Liver (tissue), 9 donors: Measurements from ENCODE around the gene P2RY6. TPM values are rescaled to one million over a fixed set of nuclear protein-coding genes. Genes with fewer than 3 reads are reported as not detected.

Experiments
- DNase-seq: peaks from one replicate; pipeline ENCODE4 v3.0.0-alpha.2; 2017; ENCODE audit warnings: low spot score
- H3K27ac ChIP-seq, 2 donors: one replicate each; pipeline ENCODE4 v1.7.0; 2013; ENCODE audit warnings: inconsistent platforms in 2 of 2, low read length in 2 of 2, control low read depth in 1 of 2, low read depth in 1 of 2, mild to moderate bottlenecking in 1 of 2
- H3K27me3 ChIP-seq, 4 donors: one replicate each; pipeline versions ENCODE4 v1.6.1 to v1.7.0; 2013; ENCODE audit warnings: low read length in 3 of 4, inconsistent platforms in 1 of 4, mild to moderate bottlenecking in 1 of 4, moderate library complexity in 1 of 4; ENCODE audit not compliant: control insufficient read depth in 4 of 4, insufficient read depth in 4 of 4
- H3K36me3 ChIP-seq, 4 donors: one replicate each; pipeline versions ENCODE4 v1.6.1 to v1.7.0; 2013; ENCODE audit warnings: low read length in 3 of 4, mild to moderate bottlenecking in 3 of 4, low read depth in 1 of 4, moderate library complexity in 1 of 4; ENCODE audit not compliant: control insufficient read depth in 4 of 4, insufficient read depth in 3 of 4
- H3K4me1 ChIP-seq, 4 donors: one replicate each; pipeline versions ENCODE4 v1.6.1 to v1.7.0; 2013; ENCODE audit warnings: low read length in 3 of 4, mild to moderate bottlenecking in 3 of 4, moderate library complexity in 1 of 4; ENCODE audit not compliant: control insufficient read depth in 4 of 4, insufficient read depth in 4 of 4
- H3K4me3 ChIP-seq, 3 donors: one replicate each; pipeline versions ENCODE4 v1.6.1 to v1.7.0; 2013; ENCODE audit warnings: low read length in 3 of 3, control low read depth in 1 of 3, low read depth in 1 of 3, mild to moderate bottlenecking in 1 of 3
- H3K9ac ChIP-seq, 2 donors: one replicate each; pipeline ENCODE4 v1.7.0; 2013; ENCODE audit warnings: low read length in 2 of 2, mild to moderate bottlenecking in 2 of 2, moderate library complexity in 2 of 2, control low read depth in 1 of 2, low read depth in 1 of 2
- H3K9me3 ChIP-seq, 4 donors: one replicate each; pipeline versions ENCODE4 v1.6.1 to v1.7.0; 2013; ENCODE audit warnings: low read length in 3 of 4; ENCODE audit not compliant: control insufficient read depth in 4 of 4
- ATF3 ChIP-seq: IDR thresholded peaks from 2 replicates; pipeline ENCODE4 v1.6.1; 2016; ENCODE audit warnings: antibody characterized with exemption
- CTCF ChIP-seq: fragments of 150-350 bp; IDR thresholded peaks from 2 replicates; pipeline ENCODE4 v1.5.1; 2017; ENCODE audit warnings: improper control_type of control experiment, low read depth, low read length; ENCODE audit not compliant: missing input control
- EGR1 ChIP-seq, 2 donors: IDR thresholded peaks; 2 replicates each; pipeline ENCODE4 v1.6.1; 2016 to 2018; ENCODE audit warnings: antibody characterized with exemption in 2 of 2, low read depth in 2 of 2
- FOXA1 ChIP-seq: IDR thresholded peaks from 2 replicates; pipeline ENCODE4 v1.6.1; 2016; ENCODE audit warnings: antibody characterized with exemption
- FOXA2 ChIP-seq: IDR thresholded peaks from 2 replicates; pipeline ENCODE4 v1.6.1; 2016; ENCODE audit warnings: antibody characterized with exemption
- GABPA ChIP-seq, 2 donors: IDR thresholded peaks in 1 of 2; conservative IDR thresholded peaks in 1 of 2; 2 replicates each; pipeline ENCODE4 v1.6.1; 2016; ENCODE audit warnings: antibody characterized with exemption in 2 of 2, mild to moderate bottlenecking in 1 of 2, moderate library complexity in 1 of 2
- HNF4A ChIP-seq, 2 donors: conservative IDR thresholded peaks; 2 replicates each; pipeline ENCODE4 v1.6.1; 2016; ENCODE audit warnings: antibody characterized with exemption in 2 of 2, mild to moderate bottlenecking in 2 of 2
- HNF4G ChIP-seq: IDR thresholded peaks from 2 replicates; pipeline ENCODE4 v1.6.1; 2016; ENCODE audit warnings: antibody characterized with exemption
- JUND ChIP-seq, 2 donors: IDR thresholded peaks; 2 replicates each; pipeline ENCODE4 v1.6.1; 2016; ENCODE audit warnings: antibody characterized with exemption in 2 of 2
- NR2F2 ChIP-seq: IDR thresholded peaks from 2 replicates; pipeline ENCODE4 v1.6.1; 2016; ENCODE audit warnings: antibody characterized with exemption
- RXRA ChIP-seq, 2 donors: IDR thresholded peaks; 2 replicates each; pipeline ENCODE4 v1.6.1; 2017 to 2018; ENCODE audit warnings: antibody characterized with exemption in 2 of 2, mild to moderate bottlenecking in 1 of 2
- SP1 ChIP-seq: IDR thresholded peaks from 2 replicates; pipeline ENCODE4 v1.6.1; 2018; ENCODE audit warnings: antibody characterized with exemption, mild to moderate bottlenecking
- TAF1 ChIP-seq: conservative IDR thresholded peaks from 2 replicates; pipeline ENCODE4 v1.6.1; 2016; ENCODE audit warnings: antibody characterized with exemption, mild to moderate bottlenecking
- YY1 ChIP-seq: IDR thresholded peaks from 2 replicates; pipeline ENCODE4 v1.6.1; 2016; ENCODE audit warnings: antibody characterized with exemption, mild to moderate bottlenecking
- WGBS: extraction: QIAGEN DNeasy Blood & Tissue Kit; methylation state at CpG from one replicate; pipeline ENCODE4 v1.1.7; 2013; 5-methylcytosine and 5-hydroxymethylcytosine counted together
- polyA plus RNA-seq, 2 donors: library from polyadenylated mRNA; stranded (reverse) in 1 of 2; unstranded in 1 of 2; fragments of 200-250 nt in 1 of 2; fragments of >200 nt in 1 of 2; fragmentation: Nextera tagmentation in 1 of 2; extraction: Ambion mirVana in 1 of 2; gene quantifications; one replicate each; pipeline versions ENCODE4 v1.2.1 to v1.2.3, GENCODE V29; 2013 to 2015
- total RNA-seq, 2 donors: library from RNA; depleted of rRNA; stranded (reverse); fragments of >200 nt; gene quantifications; one replicate each; pipeline ENCODE4 v1.2.3, GENCODE V29; 2014
- TF ChIP-seq, protein P1 (sequence below): IDR thresholded peaks from 2 replicates; pipeline ENCODE4 v1.6.1; 2016; ENCODE audit warnings: antibody characterized with exemption, mild to moderate bottlenecking
- TF ChIP-seq, protein P2 (sequence below): IDR thresholded peaks from 2 replicates; pipeline ENCODE4 v1.6.1; 2016; ENCODE audit warnings: antibody characterized with exemption
- donor health status: healthy.
- donor health status: healthy.
- donor health status: healthy.
- donor health status: healthy.
- donor health status: healthy.

P2RY6 gene
- total and polyA plus RNA-seq, 4 donors: 0.21 to 1.3 (median 0.78) TPM

DNA sequence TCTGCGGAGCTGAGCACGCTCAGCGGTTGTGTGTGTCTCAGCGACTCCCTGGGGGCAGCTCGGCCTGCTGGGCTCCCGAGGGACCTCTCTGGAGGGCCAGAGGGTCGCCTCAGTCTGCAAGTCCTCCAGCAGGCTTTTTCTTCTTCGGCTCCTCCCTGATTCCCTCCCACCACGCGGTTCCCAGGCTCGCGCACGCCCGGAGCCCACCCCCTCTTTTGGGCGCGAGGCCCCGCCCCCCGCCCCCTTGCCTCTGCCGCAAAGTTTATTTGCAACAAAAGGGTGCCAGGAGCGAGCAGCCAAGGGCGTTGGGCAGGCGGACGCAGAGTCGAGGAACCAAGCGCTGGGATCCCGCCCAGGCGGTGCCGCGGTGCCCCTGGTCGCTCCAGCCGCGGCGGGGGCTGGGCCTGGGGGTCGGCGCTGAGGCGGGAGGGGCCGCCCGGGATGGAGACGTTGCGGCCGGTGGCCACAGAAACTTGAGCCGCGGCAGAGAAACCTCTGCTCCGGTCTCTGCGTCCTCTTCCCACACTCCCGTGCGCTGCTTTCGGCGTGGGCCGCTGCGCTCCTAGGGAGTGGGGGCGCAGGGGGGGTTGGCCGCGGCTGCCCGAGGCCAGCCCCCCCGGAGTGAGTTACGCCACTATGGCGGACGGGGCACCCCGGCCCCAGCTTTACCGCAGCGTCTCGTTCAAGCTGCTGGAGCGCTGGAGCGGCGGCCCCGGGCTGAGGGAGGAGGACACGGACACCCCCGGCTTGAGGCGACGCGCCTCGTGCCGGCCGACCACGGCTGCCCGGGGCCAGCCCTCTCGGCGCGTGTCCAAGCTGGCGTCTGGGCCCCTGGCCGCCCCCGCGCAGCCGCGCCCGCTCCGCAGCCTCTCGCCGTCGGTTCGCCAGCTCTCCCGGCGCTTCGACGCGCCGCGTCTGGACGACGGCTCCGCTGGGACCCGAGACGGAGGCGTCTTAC, 36.1 kb downstream of the P2RY6 start, which contains the start of gene ARHGEF17:
Gene ARHGEF17, plus strand, starts transcription at position 274 of the 958 bp plus-strand sequence. Its CDS starts 363 bp downstream, at position 637.
- Histone ChIP-seq H3K27me3 (no peaks in the 10 kb centered on the region), H3K9ac (peak within 1 kb of the TSS in 1 of 2 donors; percentile 30), H3K36me3 (no peaks in the 10 kb centered on the region), H3K4me1 (peaks cover 3 to 24% (median 13%) of the 10 kb centered on the region in 4 donors), H3K27ac (peak within 1 kb of the TSS; percentile 82 to 84), H3K9me3 (no peaks in the 10 kb centered on the region), H3K4me3 (peak within 1 kb of the TSS; percentile 48 to 73 (median 72))
- peak; percentile 73 for DNase-seq
- 1% methylated on average over 105 of the region's 105 CpGs for WGBS
- TF ChIP-seq SP1 (no peak), JUND (IDR thresholded peaks at IDR 0.05) (no peak), FOXA1 (no peak), EGR1 (IDR thresholded peaks at IDR 0.05; ENCODE audit: low read depth in 2 of 2) (no peak), FOXA2 (no peak), NR2F2 (no peak), HNF4G (no peak), HNF4A (conservative IDR thresholded peaks at IDR 0.05) (no peak), TAF1 (no peak), GABPA (IDR thresholded peaks at IDR 0.05 in 1 of 2, conservative IDR thresholded peaks at IDR 0.05 in 1 of 2) (no peak)
- TF ChIP-seq, protein P1, sequence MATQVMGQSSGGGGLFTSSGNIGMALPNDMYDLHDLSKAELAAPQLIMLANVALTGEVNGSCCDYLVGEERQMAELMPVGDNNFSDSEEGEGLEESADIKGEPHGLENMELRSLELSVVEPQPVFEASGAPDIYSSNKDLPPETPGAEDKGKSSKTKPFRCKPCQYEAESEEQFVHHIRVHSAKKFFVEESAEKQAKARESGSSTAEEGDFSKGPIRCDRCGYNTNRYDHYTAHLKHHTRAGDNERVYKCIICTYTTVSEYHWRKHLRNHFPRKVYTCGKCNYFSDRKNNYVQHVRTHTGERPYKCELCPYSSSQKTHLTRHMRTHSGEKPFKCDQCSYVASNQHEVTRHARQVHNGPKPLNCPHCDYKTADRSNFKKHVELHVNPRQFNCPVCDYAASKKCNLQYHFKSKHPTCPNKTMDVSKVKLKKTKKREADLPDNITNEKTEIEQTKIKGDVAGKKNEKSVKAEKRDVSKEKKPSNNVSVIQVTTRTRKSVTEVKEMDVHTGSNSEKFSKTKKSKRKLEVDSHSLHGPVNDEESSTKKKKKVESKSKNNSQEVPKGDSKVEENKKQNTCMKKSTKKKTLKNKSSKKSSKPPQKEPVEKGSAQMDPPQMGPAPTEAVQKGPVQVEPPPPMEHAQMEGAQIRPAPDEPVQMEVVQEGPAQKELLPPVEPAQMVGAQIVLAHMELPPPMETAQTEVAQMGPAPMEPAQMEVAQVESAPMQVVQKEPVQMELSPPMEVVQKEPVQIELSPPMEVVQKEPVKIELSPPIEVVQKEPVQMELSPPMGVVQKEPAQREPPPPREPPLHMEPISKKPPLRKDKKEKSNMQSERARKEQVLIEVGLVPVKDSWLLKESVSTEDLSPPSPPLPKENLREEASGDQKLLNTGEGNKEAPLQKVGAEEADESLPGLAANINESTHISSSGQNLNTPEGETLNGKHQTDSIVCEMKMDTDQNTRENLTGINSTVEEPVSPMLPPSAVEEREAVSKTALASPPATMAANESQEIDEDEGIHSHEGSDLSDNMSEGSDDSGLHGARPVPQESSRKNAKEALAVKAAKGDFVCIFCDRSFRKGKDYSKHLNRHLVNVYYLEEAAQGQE: no peak

GRCh38 chr11:73308961-73309919, 37.1 kb downstream of the P2RY6 start:
- Histone ChIP-seq H3K9me3 (no peaks in the 10 kb centered on the region), H3K4me1 (peaks cover 3 to 28% (median 13%) of the 10 kb centered on the region in 4 donors), H3K9ac (no peak overlapping the region), H3K4me3 (peak overlapping the region in 2 of 3 donors; percentile 48 to 73), H3K27me3 (no peaks in the 10 kb centered on the region), H3K27ac (peak overlapping the region; percentile 82 to 84), H3K36me3 (no peaks in the 10 kb centered on the region)
- peak; percentile 52 for DNase-seq
- TF ChIP-seq FOXA2 (no peak), SP1 (peak; percentile 7)
- WGBS: 12% methylated on average over 78 of the region's 78 CpGs

- Histone ChIP-seq H3K27me3 (no peaks in the 10 kb centered on the region), H3K4me1 (peaks cover 3 to 28% (median 13%) of the 10 kb centered on the region in 4 donors), H3K27ac (peak overlapping the region; percentile 82 to 84), H3K9ac (no peak overlapping the region), H3K9me3 (no peaks in the 10 kb centered on the region), H3K4me3 (peak overlapping the region in 1 of 3 donors; percentile 1), H3K36me3 (no peaks in the 10 kb centered on the region)
- 89% methylated on average over 16 of the region's 16 CpGs for WGBS
- DNase-seq: no peak
- TF ChIP-seq FOXA2 (no peak), GABPA (IDR thresholded peaks at IDR 0.05 in 1 of 2, conservative IDR thresholded peaks at IDR 0.05 in 1 of 2) (no peak), RXRA (IDR thresholded peaks at IDR 0.05) (no peak), SP1 (no peak), ATF3 (no peak), NR2F2 (no peak), YY1 (no peak), CTCF (no peak), EGR1 (IDR thresholded peaks at IDR 0.05; ENCODE audit: low read depth in 2 of 2) (no peak), HNF4G (no peak), TAF1 (no peak), HNF4A (conservative IDR thresholded peaks at IDR 0.05) (no peak)
- TF ChIP-seq, protein P2, sequence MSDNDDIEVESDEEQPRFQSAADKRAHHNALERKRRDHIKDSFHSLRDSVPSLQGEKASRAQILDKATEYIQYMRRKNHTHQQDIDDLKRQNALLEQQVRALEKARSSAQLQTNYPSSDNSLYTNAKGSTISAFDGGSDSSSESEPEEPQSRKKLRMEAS: no peak
Observed at GRCh38 chr11:73310076-73310475, 37.9 kb downstream of the P2RY6 start.
